Measurements from ENCODE around the gene TSPAN17.
A peak's percentile ranks its signal among the peaks of the same experiment; 100 is the strongest.

TSPAN17 gene

DNA sequence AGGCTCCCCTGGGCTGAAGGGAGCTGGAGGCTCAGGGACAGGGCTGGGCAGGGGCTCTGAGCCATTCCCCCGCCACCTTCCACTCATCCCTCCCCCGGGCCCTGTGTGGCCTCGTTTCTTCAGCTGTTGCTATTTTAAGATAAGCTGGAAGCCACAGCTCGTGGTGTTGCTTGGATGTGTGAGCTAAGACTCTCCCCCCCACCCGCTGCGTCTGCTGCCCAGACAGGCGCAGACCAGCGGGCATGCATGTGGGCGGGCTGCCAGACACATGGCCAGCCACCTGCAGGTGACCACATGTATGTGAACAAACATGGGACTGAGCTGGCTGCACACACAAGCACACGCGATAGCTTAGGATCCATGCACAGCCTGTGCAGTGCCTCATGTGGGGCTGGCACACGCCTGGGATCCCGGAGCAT is 25.6 kb upstream of the TSPAN17 start:
- no peak for DNase-seq

DNA sequence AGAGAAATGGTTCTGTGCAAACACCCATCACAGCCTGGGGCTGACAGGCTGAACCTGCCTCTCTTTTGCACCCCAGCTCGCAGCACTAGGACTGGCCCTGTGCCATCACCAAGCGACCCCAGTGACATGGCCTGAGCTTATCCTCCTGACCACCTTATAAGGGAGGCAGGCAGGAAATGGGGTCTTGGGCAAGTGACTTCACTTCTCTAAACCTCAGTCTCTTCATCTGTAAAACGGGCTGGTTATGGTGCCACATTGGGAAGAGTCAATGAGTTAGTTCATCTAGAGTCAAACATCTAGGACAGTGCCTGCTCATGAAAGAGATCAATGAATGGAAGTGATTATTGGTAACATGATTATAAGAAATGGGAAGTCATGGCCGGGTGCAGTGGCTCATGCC is 23.1 kb upstream of the TSPAN17 start:
- no peak for DNase-seq

GRCh38 chr5:176624938-176625337 is 22.3 kb upstream of the TSPAN17 start:
- no peak for DNase-seq

DNA sequence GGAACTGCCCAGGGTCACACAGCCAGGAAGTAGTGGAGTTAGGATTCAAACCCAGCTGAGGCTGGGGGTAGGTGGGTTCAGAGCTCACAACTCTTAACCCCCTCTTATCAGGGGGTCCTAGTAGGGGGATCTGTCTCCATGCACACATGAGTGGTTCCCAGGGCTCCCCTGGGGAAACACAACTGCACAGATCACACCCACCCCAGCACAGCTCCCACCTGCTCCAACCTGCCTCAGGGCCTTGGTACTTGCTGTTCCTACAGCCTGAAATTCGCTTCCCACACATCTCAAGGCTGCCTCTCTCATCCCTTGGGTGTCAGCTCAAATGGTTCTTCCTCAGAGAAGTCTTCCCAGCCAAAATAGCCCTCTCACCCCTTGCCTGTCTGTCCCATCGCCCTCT is 21.8 kb upstream of the TSPAN17 start:
- DNase-seq, result no peak

DNA sequence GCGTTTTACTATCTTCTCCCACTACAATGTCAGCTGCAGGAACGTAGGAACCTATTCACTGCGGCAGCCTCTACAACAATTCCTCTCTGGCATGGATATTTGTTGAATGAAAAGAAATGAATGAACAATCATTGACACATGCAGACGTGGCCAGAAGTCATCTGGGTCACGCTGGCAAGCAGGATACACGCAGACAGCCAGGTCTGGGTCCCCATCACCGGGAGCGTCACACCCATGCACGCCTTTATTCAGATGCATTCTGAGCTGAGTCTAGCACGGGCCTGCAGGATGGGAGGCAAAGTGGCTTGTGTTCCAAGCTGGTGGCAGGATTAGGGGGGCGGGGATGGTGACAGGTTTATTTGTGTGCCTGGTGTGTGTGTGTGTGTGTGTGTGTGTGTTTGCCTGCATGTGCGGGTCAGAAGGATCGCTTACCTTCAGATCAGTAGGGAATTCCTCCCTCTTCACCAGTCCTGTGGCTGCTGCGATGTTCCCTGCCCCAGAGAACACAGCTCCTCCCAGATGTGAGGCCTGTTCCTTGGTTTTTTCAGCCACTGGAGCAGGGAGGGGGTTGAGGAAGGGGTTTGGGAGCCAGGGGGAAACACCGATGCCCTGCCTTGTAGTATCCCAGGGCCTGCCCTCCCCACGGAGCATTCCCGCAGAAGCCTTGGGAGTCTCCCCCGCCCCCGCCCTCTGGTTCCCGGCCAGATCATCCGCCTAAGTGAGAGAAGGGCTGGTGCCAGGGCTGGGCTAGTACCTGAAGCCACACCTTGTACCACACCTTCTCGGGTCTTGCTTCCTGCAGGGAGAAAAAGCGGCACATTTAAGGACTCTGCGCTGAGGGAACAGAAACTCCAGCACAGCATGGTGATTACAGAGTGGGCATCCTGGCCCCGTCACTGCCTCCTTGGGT is 21.1 kb upstream of the TSPAN17 start:
- no peak for DNase-seq

- DNase-seq, result no peak
Measured at GRCh38 chr5:176626876-176627236, 20.4 kb upstream of the TSPAN17 start.

DNA sequence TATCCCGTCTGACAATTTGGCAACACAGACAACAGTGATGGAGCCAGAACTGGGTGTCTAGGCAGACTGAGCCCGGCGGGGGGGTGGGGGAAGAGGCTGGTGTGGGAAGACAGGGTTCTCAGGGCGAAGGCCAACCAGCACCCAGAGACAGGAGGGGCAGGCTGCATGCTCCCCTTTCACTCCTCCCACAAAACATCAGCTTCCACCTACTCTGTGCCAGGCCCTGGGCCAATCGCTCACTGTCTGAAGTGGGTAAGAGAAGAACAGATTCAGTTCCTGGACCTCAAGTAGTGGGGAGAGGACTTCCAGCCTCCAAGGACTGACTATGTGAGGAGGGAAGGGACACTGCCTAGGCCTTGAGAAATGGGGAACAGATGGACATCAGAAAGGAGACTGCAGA is 19.7 kb upstream of the TSPAN17 start:
- DNase-seq, result no peak

DNA sequence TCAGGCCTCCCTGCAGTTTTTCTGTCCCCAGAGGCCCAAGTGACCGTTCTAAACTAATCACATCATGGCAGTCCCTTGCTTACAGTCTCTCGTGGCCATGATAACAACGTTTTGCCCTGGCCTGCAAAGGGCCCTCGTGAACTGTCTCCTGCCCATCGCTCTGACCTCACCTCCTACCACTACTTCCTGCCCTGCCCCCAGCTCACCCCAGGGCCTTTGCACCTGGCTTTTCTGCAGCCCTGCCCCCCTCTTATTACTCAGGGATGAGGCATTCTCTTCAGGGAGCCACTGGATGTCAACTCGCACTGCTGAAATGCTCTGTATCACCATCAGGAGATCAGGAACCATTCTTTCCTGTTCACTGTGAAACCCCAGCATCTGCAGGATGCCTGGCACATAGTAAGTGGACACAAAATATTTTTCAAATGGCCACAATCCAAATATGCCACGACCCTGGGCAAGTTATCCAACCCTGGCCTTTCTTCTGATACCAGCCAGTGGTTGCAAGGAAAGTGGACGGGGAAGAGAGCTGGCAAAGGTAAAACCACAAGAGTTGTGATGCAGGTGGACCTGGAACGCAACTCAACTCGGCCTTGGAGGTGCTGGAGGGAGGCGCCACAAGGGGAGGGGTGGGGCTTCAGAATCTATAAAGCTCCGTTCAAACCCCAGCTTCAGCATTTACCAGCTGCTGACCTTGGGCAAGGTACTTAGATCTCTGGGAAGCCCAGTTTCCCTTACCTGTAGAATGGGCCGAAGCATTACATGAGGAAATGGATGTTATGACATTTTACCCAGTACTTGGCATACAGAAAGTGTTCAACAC is 18.7 kb upstream of the TSPAN17 start:
- DNase-seq, result no peak

- no peak for DNase-seq
Measured at GRCh38 chr5:176629317-176629852, 17.9 kb upstream of the TSPAN17 start.

DNA sequence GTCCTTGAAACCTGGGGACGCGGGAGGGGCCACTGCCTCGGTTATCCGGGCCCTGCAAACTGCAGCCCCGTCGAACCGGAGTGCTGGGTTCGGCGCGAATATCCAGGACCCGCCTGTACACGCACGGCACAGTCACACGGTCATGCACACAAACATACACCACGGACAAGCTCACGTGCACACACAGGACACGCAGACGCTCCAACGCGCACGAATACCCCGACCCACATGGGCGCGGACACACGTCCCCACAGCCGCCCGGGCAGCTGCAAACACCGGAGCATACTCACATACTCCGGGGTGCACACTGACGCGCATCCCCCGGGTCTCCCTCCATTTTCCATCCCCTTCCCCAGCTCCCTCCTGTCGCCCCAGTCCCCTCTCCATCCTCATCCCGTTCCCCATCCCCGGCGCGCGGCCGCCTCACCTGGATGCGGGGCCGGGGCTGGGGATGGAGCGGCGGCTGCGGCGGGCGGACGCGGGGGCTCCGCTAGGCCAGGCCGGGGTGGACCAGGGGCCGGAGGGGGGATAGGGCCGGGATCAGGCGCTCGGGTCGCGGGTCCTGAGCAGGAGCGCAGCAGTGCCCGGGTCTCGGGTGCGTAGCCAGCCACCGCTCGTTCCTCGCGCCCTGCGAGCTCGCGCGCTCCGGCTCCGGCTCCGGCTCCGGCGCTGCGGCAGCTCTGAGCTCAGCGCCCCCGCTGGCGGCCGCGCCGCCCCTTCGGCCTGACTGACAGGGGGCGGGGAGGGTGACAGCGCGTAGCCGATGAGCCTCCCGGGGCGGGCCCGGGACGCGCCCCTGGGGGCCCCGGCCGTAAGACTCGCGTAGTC is 17.2 kb upstream of the TSPAN17 start, which contains the start of the genes EIF4E1B and SNCB:
Gene EIF4E1B, plus strand, starts transcription at position 823 of the 828 bp plus-strand sequence. CDS start 12,113 bp downstream, outside the sequence.
Gene SNCB, minus strand, starts transcription at position 682 of the 828 bp plus-strand sequence. CDS start 880 bp downstream, outside the sequence.
- peak in 2 of 5 experiments; percentile 18 to 66 for DNase-seq

- no peak for DNase-seq
Measured at GRCh38 chr5:176630681-176631222, 16.5 kb upstream of the TSPAN17 start.

GRCh38 chr5:176631383-176632200 is 15.7 kb upstream of the TSPAN17 start:
- DNase-seq, result no peak

DNA sequence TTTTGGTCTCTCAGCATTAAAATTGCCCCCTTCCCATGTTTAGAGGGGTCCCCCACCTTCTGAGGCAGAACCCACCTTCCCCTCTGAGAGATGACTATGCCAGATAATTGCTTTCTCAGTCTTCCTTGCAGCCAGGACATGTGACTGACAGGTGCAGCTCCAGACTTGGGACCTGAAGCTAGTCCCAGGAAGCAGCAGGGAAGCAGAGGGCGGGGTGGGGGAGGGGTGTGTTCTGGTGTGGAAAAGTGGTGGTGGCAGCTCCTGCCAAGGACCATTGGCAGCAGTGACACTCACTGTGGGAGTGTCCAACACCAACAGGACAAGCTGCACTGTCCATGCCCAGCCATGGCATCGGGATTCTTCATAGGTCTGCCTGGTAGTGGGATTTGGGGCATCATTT is 14.5 kb upstream of the TSPAN17 start:
- DNase-seq, result no peak

- DNase-seq, result no peak
Measured at GRCh38 chr5:176633598-176633997, 13.7 kb upstream of the TSPAN17 start.

DNA sequence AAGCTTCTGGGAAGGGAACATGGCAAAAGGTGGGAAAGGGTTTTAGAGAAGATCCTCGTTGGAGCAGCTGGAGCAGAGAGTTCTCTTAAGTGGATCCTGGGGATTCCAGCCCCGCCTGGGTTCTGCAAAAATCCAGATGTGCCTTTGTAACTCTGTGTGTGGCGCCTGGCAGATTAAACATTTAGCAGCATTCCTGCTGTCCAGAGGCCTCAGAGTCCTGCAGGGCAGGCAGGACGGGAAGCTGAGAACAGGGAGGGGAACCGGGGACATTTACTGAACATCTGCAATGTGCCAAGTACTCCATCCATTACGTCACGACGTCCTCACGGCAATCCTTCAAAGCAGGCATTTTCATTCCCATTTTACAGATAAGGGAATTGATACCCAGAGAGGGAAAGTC is 10.9 kb upstream of the TSPAN17 start:
- DNase-seq, result no peak

- no peak for DNase-seq
Measured at GRCh38 chr5:176637556-176637955, 9.7 kb upstream of the TSPAN17 start.

GRCh38 chr5:176638437-176638836 is 8.8 kb upstream of the TSPAN17 start:
- no peak for DNase-seq

DNA sequence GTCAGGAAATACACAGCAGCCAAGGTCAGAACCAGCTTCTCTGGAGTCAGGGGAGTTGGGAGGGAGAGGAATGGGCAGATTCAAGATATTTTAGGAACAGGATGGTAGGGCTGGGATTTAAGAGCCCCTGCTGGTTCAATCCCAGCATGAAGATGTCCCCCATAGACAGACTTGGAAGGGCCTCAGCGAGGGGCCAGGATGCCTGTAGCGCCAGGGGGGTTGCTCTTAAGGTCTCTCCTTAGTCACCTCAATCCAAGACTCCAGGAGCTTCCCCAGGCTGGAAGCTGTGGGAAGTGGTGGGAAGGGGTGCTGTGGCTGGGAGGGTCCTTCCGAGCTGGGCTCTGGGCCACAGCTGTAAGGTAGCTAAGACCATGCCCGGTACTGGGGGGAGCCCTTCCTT is 8.1 kb upstream of the TSPAN17 start:
- DNase-seq, result no peak

DNA sequence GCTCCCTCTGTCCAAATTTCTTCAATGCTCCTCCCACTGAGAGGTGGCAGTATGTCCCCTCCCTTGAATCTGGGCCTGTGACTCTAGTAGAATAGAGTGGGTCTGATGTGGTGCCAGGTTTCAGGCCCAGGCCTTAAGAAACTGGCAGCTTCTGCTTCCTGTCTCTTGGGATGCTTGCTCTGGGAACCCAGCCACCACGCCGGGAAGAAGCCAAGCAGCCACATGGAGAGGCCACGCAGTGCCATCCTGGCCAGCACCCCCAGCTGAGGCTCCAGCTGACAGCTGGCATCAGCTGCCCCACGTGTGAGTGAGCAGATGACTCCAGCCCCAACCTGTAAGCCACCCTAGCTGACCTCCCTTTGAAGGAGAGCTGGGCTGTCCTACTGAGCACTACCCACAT is 7.3 kb upstream of the TSPAN17 start:
- no peak for DNase-seq

GRCh38 chr5:176640616-176641015 is 6.7 kb upstream of the TSPAN17 start:
- DNase-seq, result no peak
